NCI-H82 treated with DMSO at 0.1 percent for 48 hours (cell line): ENCODE data around the gene NRG3.

ENCODE experiments used
- DNase-seq: peaks from one replicate; lab custom pipeline; 2025; ENCODE audit not compliant: unreplicated experiment; lab: John Stamatoyannopoulos, UW

Gene NRG3

GRCh38 chr10:82544377-82544776, 669.4 kb downstream of the NRG3 start:
- DNase-seq: no peak

- no peak for DNase-seq
These were observed 676.5 kb downstream of the NRG3 start for GRCh38 chr10:82551506-82551905.

- DNase-seq: no peak
These were observed 677.3 kb downstream of the NRG3 start for GRCh38 chr10:82552267-82552666.

- DNase-seq: no peak
These were observed 679.4 kb downstream of the NRG3 start for GRCh38 chr10:82554381-82554780.

- no peak for DNase-seq
These were observed 683.1 kb downstream of the NRG3 start for GRCh38 chr10:82558014-82558607.

GRCh38 chr10:82564353-82565196, 689.6 kb downstream of the NRG3 start:
- no peak for DNase-seq

GRCh38 chr10:82565197-82565575, 690.2 kb downstream of the NRG3 start:
- DNase-seq: no peak

- DNase-seq: no peak
These were observed 697.8 kb downstream of the NRG3 start for GRCh38 chr10:82572744-82573143.

GRCh38 chr10:82574081-82574480, 699.1 kb downstream of the NRG3 start:
- DNase-seq: no peak

- no peak for DNase-seq
These were observed 700.3 kb downstream of the NRG3 start for GRCh38 chr10:82575318-82575717.

- no peak for DNase-seq
These were observed 701.1 kb downstream of the NRG3 start for GRCh38 chr10:82576093-82576492.

- no peak for DNase-seq
These were observed 706.9 kb downstream of the NRG3 start for GRCh38 chr10:82581940-82582339.

- no peak for DNase-seq
These were observed 716.4 kb downstream of the NRG3 start for GRCh38 chr10:82591421-82591820.

GRCh38 chr10:82597840-82598239, 722.8 kb downstream of the NRG3 start:
- DNase-seq: no peak

- no peak for DNase-seq
These were observed 734.9 kb downstream of the NRG3 start for GRCh38 chr10:82609845-82610244.

- no peak for DNase-seq
These were observed 743.0 kb downstream of the NRG3 start for GRCh38 chr10:82618007-82618406.

GRCh38 chr10:82621680-82622079, 746.7 kb downstream of the NRG3 start:
- no peak for DNase-seq

GRCh38 chr10:82622479-82622878, 747.5 kb downstream of the NRG3 start:
- no peak for DNase-seq

- DNase-seq: peak; percentile 74
These were observed 750.7 kb downstream of the NRG3 start for GRCh38 chr10:82625512-82626189.

- DNase-seq: no peak
These were observed 753.4 kb downstream of the NRG3 start for GRCh38 chr10:82628373-82628772.

GRCh38 chr10:82643076-82643475, 768.1 kb downstream of the NRG3 start:
- no peak for DNase-seq

GRCh38 chr10:82643601-82644000, 768.6 kb downstream of the NRG3 start:
- no peak for DNase-seq
